Limb (tissue), 2 donors: ENCODE data around the gene RASGRP1.

Experiments used
- DNase-seq, 2 donors: peaks; one replicate each; pipeline ENCODE4 v3.0.0-alpha.2; 2016; ENCODE audit errors: extremely low spot score in 2 of 2

RASGRP1 gene

GRCh38 chr15:38461066-38461833, 103.4 kb downstream of the RASGRP1 start:
- DNase-seq: no peak

GRCh38 chr15:38460543-38460942, 104.1 kb downstream of the RASGRP1 start:
- DNase-seq: no peak

- no peak for DNase-seq
Observed at GRCh38 chr15:38459480-38459879, 105.1 kb downstream of the RASGRP1 start.

- no peak for DNase-seq
Observed at GRCh38 chr15:38458646-38459045, 106.0 kb downstream of the RASGRP1 start.

- DNase-seq: no peak
Observed at GRCh38 chr15:38455092-38455491, 109.5 kb downstream of the RASGRP1 start.

- peak in 1 of 2 donors; percentile 10 for DNase-seq
Observed at GRCh38 chr15:38454696-38455090, 109.9 kb downstream of the RASGRP1 start.

GRCh38 chr15:38453971-38454695, 110.5 kb downstream of the RASGRP1 start, which contains the start of gene FAM98B:
FAM98B (plus strand) TSS chr15:38454127; CDS start chr15:38454162, 35 bp downstream.
- DNase-seq: peak; percentile 84 to 97

GRCh38 chr15:38441130-38441519, 123.5 kb downstream of the RASGRP1 start:
- DNase-seq: no peak

GRCh38 chr15:38440353-38441129, 124.1 kb downstream of the RASGRP1 start:
- peak; percentile 44 to 47 for DNase-seq
